Stimulated activated CD8-positive, alpha-beta memory T cell treated with anti-CD3 and anti-CD28 coated beads, Interleukin-12 subunit alpha, Interleukin-12 subunit beta, amount 100 ng/mL, for 4 hours (primary cell): ENCODE results near the gene C7orf57.
"Not testable (repeated sequence)": the region's sequence is repeated elsewhere in the genome, so short reads cannot be mapped to it uniquely, and the experiment has no call there.

Experiments used
- DNase-seq: peaks from one replicate; pipeline ENCODE4 v3.0.0-alpha.2; 2020; ENCODE audit warnings: low read depth

The C7orf57 gene

GRCh38 chr7:48035967-48036478, 680 bp downstream of the C7orf57 start:
- no peak for DNase-seq

DNA sequence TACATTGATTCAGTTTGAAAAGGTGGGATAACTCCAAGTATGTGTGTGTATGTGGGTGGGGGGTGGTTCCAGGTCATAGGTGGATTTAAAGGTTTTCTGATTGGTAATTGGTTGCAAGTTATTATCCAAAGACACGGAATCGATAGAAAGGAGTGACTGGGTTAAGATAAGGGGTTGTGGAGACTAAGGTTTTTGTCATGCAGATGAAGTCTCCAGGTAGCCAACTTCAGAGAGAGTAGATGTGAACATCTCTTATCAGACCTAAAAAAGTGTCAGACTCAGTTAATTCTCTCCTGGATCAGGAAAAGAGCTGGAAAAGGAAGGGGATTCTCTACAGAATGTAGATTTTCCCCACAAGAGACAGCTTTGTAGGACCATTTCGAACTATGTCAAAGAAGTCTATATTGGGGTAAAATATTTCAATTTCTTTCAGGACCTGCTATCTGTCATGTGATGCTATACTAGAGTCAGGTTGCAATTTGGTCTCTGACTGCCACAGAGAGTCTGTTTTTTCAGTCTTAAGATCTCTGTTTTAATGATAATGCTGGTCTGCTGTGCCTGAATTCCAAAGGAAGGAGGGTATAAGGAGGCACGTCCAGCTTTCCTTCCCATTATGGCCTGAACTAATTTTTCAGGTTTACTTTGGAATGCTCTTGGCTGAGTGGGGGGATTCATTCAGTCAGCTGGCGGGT, 3.6 kb downstream of the C7orf57 start:
- no peak for DNase-seq

GRCh38 chr7:48040944-48041652, 5.8 kb downstream of the C7orf57 start:
- no peak for DNase-seq

GRCh38 chr7:48041653-48041970, 6.3 kb downstream of the C7orf57 start:
- no peak for DNase-seq

- no peak for DNase-seq
These were observed 6.9 kb downstream of the C7orf57 start for GRCh38 chr7:48042216-48042615.

- DNase-seq: no peak
These were observed 7.3 kb downstream of the C7orf57 start for GRCh38 chr7:48042636-48043035.

DNA sequence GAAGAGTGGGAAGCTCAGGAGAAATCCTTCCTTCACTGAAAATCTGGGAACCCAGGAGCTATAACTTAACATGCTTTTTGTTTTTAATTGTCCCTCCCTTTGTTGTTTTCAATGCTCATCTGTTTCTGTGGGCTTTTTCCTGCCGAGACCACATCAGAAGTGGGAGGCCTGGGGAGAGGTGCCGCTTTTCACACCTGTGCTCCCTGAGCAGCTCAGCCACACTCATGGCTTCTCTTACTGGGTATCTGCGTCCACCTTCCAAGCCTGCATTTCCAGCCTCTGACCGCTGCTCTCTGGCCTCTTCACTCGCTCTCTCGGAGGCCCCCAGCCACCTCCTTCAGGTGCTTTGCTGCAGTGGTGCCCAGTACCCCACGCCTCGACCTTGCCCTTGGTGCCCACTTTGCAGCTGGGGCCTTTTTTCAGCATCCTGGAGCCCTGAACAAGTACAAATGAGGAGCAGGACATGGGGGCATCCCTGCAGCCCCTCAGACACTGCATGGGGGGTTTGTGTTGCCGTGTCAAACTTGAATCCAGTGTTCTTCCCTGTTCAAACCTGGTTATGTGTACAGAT, 9.9 kb downstream of the C7orf57 start:
- DNase-seq: no peak

DNA sequence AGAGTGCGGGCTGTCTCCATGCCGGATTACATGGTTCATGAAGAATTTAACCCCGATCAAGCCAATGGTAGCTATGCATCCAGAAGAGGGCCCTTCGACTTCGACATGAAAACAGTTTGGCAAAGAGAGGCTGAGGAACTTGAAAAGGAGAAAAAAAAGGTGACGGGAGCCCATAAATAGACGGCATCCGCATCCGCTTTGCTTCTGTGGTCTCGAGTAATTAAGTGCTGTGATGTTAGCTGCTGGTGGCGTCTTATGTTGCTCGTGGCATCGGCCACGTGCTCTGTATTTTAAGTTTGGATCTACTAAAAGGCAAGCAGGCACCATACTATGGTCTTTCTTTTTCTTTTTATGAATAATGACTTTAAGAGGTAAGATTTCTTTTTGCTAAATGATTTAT, 11.1 kb downstream of the C7orf57 start:
- DNase-seq: no peak

DNA sequence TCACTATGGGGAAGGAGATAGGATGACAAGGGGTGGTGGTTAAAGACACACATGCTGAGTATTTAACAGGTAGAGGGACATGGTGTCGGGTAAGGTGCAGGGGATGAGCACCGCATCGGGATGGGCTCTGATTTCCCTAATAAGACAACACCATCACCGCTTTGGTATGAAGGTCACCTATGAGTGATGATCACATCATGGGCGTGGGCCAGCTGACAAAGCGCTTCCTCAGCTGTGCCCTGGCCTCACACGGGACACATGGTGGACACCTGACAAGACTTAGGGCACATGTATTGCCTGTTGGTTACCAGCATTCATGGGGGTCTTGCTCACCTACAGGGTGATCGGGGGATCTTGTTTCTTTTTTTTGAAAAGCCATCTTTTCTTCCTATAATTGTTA, 12.8 kb downstream of the C7orf57 start:
- no peak for DNase-seq

DNA sequence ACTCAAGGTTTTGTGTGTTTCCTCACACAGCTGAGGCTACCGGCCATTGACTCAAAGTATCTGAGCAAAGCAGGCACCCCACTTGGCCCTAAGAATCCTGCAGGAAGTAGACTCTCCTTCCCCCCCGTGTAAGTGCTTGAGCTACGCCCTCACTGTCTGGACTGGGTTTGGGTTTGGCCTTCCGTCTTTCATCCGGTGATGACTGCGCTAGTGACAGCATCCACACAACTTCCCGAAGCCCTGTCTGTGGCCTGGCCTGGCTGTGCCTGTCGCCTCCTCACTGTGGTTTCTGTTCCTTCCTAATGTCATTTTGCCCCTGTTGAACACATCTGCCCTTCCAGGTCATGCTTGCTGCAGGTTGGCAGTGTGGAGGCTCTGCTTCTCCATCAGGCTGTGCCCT, 14.5 kb downstream of the C7orf57 start:
- no peak for DNase-seq

DNA sequence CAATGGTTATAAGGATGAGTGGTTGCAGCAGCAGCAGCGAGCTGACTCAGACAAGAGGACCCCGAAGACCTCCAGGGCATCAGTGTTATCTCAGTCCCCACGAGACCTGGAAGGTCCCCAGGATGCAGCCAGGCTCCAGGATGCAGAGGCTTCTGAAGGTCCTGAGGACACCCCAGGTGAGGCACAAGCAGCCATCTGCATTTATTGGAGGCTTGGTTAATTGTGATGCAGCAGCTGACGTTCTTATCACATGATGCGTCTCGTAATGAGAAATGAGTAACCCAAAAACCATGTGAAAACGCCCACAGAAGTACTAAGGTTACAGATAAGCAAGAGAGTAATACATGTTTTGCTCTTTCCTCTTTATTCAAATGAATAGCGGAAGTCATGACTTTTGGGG, 17.4 kb downstream of the C7orf57 start:
- no peak for DNase-seq

DNA sequence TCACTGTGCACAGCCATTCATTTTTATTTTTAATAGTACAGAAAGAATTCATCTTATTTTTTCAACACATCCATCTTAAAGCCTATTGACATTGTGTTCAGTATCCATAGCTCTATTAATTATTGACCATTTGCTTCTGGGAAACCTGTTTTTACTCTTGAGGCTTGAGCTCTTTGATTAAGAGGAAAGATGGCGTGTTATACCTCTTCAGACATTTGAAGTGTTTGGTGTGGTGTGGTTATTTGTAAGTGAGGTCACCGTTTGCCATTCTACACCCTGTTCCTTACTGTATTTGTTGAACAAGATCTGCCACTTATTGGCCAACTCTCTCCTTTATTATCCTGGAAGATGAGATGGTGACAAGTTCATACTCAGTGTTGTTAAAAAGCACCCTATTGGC, 18.4 kb downstream of the C7orf57 start:
- no peak for DNase-seq

GRCh38 chr7:48058990-48059389, 23.6 kb downstream of the C7orf57 start:
- DNase-seq: no peak

GRCh38 chr7:48059706-48060105, 24.4 kb downstream of the C7orf57 start:
- no peak for DNase-seq

- no peak for DNase-seq
These were observed 28.6 kb downstream of the C7orf57 start for GRCh38 chr7:48063985-48064384.

DNA sequence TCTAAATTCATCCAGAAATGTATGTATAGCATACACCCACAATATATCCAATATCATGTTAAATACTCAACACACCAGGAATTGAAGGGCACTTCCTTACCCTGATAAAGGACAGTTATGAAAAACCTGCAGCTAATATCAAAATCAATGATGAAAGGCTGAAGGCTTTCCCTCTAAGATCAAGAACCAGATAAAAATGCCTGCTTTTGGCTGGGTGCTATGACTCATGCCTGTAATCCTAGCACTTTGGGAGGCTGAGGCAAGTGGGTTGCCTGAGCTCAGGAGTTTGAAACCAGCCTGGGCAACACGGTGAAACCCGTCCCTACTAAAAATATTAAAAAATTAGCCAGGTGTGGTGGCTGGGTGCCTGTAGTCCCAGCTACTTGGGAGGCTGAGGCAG, 32.1 kb downstream of the C7orf57 start:
- DNase-seq: no peak

- no peak for DNase-seq
These were observed 38.9 kb downstream of the C7orf57 start for GRCh38 chr7:48074204-48074654.

DNA sequence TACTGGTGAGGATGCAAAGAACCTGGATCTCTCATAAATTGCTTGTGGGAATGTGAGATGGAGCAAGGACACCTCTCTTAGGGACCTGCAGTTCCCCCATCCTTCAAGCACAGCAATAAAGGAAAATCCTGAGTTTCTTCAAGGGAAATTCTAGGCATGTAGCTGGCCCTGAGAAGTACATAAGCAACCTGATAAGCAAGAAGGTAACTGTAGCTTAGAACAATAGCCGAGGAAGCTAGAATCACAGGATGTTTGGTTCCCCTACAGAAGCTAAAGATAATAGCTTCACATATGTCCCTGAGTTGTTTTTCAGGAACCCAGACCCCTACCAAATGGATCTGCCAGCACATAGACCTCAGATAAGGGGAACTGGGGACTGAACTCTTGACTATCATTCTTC, 42.1 kb downstream of the C7orf57 start:
- no peak for DNase-seq

GRCh38 chr7:48078470-48078869, 43.1 kb downstream of the C7orf57 start:
- DNase-seq: no peak

DNA sequence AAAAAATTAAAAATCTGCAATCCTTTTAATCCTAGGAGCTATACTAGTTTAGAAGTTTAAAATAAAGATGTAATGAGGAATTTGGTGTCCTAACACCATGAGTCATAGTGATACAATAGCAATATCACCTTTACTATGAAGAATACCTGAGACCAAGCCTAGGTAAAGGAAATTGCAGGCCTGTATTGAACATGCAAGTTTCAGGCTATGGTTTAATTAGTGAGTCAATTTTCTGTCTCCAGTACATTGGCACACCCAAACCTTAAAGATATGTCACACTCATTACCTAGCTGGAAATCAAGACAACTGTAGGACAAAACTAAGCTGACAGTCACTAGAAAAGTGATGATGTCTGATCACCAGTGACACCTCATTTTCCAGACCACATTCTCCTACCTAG, 47.0 kb downstream of the C7orf57 start:
- not testable (repeated sequence) for DNase-seq

- no peak for DNase-seq
These were observed 47.9 kb downstream of the C7orf57 start for GRCh38 chr7:48083114-48083830.

DNA sequence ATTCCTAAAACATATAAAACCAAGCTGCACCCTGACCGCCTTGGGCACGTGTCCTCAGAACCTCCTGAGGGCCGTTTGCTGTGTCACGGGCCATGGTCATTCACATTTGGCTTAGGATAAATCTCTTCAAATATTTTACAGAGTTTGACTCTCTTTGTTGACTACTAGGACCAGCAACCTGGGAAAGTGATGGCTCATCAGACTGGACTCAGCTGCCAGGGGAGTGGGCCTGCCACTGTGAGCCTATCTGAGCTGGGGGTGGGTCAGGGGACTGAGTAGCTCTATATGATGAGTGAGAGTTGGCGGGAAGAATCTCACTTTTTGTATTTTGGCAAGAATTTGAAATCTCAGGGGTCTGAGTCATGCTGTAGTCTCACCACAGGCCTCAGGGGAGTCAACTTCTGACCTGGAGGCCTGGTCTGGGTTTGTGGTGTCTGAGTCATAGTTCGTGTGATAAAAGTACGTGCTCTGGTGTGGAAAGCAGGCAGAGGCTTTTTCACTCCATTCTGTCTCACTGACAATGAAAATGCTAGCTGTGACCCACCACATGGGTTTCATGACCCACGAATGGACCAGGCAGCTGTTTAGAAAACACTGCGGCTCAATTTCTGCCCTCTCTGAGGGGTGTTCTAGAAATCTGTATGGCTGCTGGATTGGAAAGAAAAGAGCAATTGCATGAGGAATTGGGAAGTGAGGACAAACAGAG, 49.5 kb downstream of the C7orf57 start:
- DNase-seq: peak; percentile 63
